COR-L47 (cell line): ENCODE results near the gene FOXF1.

Experiments used
- DNase-seq: peaks from one replicate; lab custom pipeline; 2025; lab: John Stamatoyannopoulos, UW

Gene FOXF1

GRCh38 chr16:86505185-86505898, 5.0 kb upstream of the FOXF1 start:
- DNase-seq: no peak

- no peak for DNase-seq
These were observed 4.1 kb upstream of the FOXF1 start for GRCh38 chr16:86505899-86506864.

- no peak for DNase-seq
These were observed 2.9 kb upstream of the FOXF1 start for GRCh38 chr16:86507173-86508027.

- no peak for DNase-seq
These were observed 2.0 kb upstream of the FOXF1 start for GRCh38 chr16:86508028-86508946.

GRCh38 chr16:86508947-86509758, 1.2 kb upstream of the FOXF1 start:
- DNase-seq: no peak

- DNase-seq: no peak
These were observed 415 bp upstream of the FOXF1 start for GRCh38 chr16:86509759-86510464.

GRCh38 chr16:86511317-86512161, 1.2 kb downstream of the FOXF1 start:
- no peak for DNase-seq

GRCh38 chr16:86512301-86512859, 2.1 kb downstream of the FOXF1 start:
- DNase-seq: no peak

GRCh38 chr16:86512860-86513470, 2.6 kb downstream of the FOXF1 start:
- no peak for DNase-seq

- DNase-seq: no peak
These were observed 3.3 kb downstream of the FOXF1 start for GRCh38 chr16:86513471-86514277.

GRCh38 chr16:86514481-86515376, 4.4 kb downstream of the FOXF1 start:
- no peak for DNase-seq

GRCh38 chr16:86515413-86515776, 5.1 kb downstream of the FOXF1 start:
- DNase-seq: no peak

GRCh38 chr16:86515777-86516622, 5.7 kb downstream of the FOXF1 start:
- no peak for DNase-seq

- no peak for DNase-seq
These were observed 6.3 kb downstream of the FOXF1 start for GRCh38 chr16:86516623-86517003.

GRCh38 chr16:86517033-86517432, 6.7 kb downstream of the FOXF1 start:
- DNase-seq: no peak
